ENCODE data around the gene CDH4.
"Not testable (repeated sequence)": the region's sequence is repeated elsewhere in the genome, so short reads cannot be mapped to it uniquely, and the experiment has no call there.

Gene CDH4

GRCh38 chr20:61391812-61392520 is 139.9 kb downstream of the CDH4 start:
- DNase-seq: no peak

DNA sequence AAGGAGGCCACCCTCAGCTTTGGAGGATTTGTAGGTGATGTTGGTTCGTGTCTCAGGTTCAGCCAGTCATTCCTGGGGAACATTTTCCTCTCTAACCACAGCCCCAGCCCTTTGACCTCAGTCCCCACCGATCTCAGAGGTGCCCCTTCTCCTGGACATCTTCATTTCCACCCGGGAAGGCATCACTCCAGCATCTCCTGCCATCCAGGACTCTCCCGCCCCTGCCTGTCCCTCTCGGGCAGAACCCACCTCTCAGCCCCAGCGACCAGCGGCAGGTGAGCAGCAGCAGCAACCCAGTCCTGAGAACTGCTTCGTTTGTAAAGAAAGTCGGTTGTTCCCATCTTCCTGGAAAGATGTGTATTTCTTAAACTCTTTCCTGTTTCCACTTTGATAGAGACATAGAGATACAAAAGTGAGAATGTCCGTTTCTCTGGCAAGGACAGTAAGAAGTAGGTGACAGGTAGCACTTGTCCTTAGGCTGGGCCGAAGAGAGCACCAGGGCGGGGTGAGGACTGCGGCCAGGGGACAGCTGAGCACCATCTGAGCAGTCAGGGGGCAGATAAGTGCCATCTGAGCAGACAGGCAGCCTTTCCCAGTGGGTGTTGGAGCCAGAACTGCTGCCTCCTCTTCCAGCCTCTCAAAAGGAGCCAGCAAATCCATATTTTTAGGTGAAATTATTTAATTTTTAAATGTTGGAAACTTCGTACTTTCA is 142.2 kb downstream of the CDH4 start:
- DNase-seq: no peak

GRCh38 chr20:61396262-61396848 is 144.3 kb downstream of the CDH4 start:
- DNase-seq: no peak

- DNase-seq: no peak
Measured at GRCh38 chr20:61397146-61397545, 145.1 kb downstream of the CDH4 start.

DNA sequence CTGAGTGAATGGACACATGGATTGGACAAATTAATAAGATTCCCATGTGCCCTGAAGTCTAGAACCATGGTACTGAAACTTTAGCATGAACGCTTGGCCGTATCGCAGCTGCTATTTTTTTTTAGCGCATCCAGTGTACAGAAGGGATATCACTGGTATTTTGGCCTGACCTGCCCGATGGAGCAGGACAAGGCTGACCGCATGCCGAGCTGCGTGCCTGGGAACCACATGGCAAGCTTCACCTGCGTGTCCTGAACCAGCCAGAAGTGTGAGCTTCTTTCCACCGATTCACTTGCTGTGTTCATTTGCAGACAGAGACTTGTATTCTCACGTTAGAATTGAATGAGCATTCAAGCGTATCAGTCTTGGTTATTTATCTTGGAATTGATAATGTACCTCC is 145.7 kb downstream of the CDH4 start:
- DNase-seq: no peak

DNA sequence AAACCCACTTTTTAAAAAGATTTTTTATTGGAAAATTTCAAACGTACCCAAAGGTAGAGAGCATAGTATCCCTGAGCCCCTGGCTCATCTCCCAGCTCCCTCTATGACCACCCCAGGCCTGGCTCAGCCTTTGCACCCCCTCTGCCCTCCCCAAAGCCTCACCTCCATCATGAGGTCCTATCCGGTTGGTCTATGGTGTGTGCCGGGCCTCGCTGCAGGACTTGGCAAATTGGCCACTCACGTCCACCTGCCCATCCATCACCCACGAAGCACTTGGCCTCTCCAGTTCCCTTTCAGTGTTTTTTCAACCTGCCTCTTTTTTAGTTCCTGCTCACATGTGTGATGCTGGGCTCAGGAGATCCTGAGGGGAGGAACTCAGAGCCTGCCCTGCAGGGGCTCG is 147.4 kb downstream of the CDH4 start:
- DNase-seq: no peak

DNA sequence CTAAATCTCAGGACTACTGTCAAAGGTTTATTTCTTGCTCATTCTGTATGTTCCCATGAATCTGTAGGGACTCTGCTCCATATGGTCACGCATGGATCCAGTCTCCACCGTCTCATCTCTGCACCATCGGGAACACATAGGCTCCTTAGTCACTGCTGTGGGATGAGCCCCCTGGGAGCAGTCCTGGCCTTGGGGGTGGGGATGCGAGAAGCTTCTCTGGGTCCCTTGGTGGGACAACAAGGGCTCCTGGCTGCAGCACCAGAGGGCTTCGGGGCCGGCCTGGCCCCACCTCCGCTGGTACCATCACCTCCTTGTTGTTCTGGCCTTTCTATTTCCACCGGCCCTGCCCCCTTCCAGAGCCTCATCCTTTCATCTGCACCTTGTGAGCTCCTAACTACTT is 148.4 kb downstream of the CDH4 start:
- DNase-seq: no peak

DNA sequence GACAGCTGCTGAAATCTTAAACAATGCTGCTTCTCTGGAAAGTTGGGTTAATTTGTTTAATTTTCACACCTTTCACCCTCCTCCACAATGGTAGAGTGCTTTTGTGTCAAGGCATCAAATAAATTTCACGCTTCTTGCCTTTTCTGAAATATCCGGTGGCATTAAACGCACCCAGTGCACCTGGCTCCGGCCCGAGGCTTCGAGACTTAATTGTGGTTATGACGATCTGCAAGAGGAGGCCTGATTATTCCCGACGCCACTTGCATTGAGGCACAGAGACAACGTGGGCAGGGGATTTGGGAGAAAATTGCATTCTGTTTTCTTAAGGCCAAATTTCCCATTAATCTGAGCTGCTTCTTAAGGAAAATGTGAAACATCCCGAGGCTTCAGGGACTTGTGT is 152.2 kb downstream of the CDH4 start:
- DNase-seq: no peak

- no peak for DNase-seq
Measured at GRCh38 chr20:61405007-61405406, 152.9 kb downstream of the CDH4 start.

- not testable (repeated sequence) for DNase-seq
Measured at GRCh38 chr20:61406773-61407172, 154.7 kb downstream of the CDH4 start.

DNA sequence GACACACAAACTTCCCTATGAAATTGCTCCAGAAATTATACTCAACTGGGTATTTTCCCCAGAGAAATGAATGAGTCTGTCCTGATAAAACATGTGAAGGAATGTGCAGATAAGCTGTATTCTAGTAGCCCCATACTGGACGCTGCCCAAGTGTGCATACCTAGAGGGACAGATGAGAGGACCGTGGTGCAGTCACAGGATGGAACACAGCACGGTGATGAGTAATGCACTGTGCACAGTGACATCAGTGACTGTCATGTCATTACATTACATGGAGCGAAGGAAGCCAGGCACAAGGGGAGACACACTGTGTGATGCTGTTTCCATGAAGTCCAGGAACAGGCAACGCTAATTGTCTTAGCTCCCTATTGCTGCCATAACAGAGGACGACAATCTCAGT is 155.5 kb downstream of the CDH4 start:
- DNase-seq: no peak

GRCh38 chr20:61408951-61409740 is 157.1 kb downstream of the CDH4 start:
- no peak for DNase-seq

DNA sequence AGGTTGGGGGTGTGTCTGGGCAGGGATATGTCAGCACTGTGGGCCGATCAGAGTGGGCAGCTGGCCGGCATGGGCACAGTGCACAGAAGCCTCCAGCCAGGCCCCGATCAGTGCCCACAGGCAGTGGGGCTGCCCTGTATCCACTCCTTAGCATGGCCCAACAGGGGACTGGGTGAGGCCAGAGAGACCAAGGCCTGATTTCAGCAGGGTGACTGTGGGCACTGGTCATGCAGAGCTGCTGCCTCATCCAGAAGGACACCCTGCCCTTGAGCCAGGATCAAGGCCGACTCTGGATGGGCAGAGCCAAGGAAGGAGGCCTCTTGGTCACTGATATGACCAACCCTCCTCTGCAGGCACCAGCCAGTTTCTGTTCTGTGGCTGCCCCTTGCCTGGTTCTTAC is 159.7 kb downstream of the CDH4 start:
- DNase-seq: no peak

GRCh38 chr20:61413752-61414151 is 161.7 kb downstream of the CDH4 start:
- DNase-seq: no peak

GRCh38 chr20:61414455-61414991 is 162.5 kb downstream of the CDH4 start:
- no peak for DNase-seq

- DNase-seq: no peak
Measured at GRCh38 chr20:61416546-61416945, 164.5 kb downstream of the CDH4 start.

DNA sequence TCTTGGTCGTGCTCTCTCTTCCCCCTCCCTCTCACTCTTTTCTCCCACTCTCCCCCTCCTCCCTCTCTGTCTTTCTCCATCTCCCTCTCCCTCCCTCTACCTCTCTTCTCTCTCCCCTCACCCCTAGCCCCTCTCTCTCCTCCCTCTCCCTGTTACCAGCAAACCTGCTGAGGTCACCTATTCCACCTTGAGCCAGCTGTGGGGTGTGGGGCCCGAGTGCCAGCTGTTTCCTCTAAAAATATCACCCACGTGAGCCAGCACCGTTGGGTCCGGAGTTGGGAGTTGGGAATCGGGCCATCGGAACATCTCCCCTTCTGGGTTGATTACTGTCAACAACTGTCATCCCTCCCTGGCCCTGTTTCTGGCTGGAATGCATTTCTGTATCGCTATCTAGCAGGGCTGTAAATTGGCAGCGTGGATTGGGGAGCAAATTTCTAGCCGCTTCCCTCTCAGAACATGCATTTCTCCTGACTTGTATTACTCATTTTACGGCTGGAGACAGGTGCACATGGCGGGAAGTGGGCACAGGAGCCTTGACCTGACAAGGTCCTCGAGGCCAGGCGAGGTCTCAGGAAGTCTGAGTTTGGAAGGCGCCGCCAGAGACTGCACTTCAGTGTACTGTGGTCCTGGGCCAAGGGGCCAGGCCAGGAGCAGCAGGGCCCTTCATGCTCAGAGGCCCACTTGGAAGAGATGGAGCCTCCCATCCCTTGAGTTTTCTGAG is 165.3 kb downstream of the CDH4 start:
- DNase-seq: no peak

DNA sequence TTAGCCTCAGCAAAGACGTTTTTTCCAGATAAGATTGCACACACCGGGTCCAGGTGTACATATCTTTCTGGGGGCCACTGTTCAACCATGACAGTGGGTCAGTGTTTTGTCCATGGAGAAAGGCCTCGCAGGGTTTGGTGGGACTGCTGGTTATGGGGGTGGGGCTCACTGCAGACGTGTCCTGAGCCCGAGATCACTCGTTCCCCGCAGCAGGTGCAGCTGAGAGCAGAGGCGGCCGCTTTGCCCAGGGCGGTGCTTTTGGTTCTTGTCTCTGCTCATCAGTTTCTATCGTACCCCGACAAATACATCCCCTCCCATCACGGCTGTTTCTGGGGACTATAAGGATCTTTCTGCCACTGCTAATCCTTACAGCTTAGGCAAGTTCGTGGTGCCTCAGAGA is 166.9 kb downstream of the CDH4 start:
- DNase-seq: no peak

- no peak for DNase-seq
Measured at GRCh38 chr20:61419501-61419900, 167.4 kb downstream of the CDH4 start.

- DNase-seq: no peak
Measured at GRCh38 chr20:61420056-61420455, 168.0 kb downstream of the CDH4 start.

DNA sequence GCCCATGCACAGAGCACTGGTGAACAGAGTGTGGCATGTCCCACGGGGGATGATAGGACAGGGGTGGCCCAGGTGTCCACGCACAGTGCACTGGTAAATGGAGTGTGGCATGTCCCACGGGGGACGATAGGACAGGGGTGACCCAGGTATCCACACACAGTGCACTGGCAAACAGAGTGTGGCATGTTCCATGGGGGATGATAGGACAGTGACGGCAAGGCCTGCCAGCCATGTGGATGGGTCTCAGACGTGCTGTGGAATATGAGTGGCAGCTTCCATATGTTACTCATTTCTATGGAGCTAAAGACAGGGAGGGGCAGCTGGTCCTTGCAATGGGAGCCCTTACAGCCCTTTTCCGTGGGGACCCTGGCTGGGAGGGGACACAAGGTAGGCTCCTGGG is 168.7 kb downstream of the CDH4 start:
- DNase-seq: no peak

DNA sequence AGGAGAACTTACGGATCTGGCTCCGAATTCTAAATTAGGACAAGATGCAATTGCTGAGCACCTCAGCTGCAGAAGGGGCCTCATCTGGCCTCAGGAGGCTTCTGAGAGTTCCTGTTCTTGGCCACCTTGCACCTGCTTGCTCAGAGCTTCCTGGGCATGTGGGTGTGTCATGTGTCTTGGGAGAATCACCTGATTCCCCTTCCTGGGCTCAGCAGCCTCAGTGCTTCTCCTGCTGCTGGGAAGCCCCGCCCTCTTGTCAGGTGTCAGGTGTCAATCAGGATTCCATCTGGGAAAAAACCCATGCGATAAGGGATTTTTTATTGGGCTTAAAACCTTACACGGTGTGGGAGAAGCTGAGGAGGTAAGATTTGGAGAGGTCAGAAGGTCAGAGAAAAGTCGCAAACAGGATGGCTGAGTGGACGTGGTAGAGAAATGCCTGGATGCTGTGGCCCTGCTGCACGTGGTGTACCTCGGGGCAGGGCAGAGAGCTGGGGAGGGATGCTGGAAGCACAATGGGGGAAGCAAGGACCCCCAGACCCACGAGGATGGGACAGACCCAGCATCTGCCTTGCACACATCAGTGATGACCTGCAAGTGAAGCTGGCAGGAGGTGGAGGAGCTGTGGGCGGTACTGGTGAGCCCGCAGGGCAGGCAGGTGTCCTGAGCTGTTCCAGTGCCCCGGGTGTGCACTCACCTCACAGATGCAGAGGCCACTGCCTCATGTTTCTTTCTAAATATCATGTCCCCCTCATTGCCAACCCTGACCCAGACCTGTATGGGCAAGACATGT is 170.8 kb downstream of the CDH4 start:
- DNase-seq: no peak

Measured in stimulated activated CD4-positive, alpha-beta T cell treated with anti-CD3 and anti-CD28 coated beads, Interleukin-4, amount 100 ng/mL, for 24 hours (primary cell).